GM12878 (cell line): Measurements from ENCODE around the gene MEP1A. TPM values are rescaled to one million over a fixed set of nuclear protein-coding genes. Genes with fewer than 3 reads are reported as not detected.
A peak's percentile ranks its signal among the peaks of the same experiment; 100 is the strongest.
"Not testable (repeated sequence)": the region's sequence is repeated elsewhere in the genome, so short reads cannot be mapped to it uniquely, and the experiment has no call there.

ENCODE experiments used
- ATAC-seq: fragments of 200-7000 bp; cut with Tn5 transposase; 3 replicates; pipeline ENCODE4 v1.9.1; 2020; ENCODE audit warnings: mild to moderate bottlenecking, moderate library complexity
- BruUV-seq: library from RNA; stranded (reverse); fragments of 400-500 nt; replicated peaks from 2 replicates; lab custom pipeline; 2021; lab: Mats Ljungman, UMichigan
- CTCF ChIA-PET: fragments of 300-600 bp; sonication (Branson Sonifier 250); formaldehyde crosslinking; extraction: SDS; loops from one replicate; lab custom pipeline; 2021; ENCODE audit warnings: inconsistent platforms; lab: Yijun Ruan, JAX
- POLR2A ChIA-PET: fragments of 350-600 bp; formaldehyde crosslinking; extraction: SDS; loops from one replicate; lab custom pipeline; 2021; ENCODE audit warnings: inconsistent platforms; lab: Charles Lee
- RAD21 ChIA-PET: fragments of 300-600 bp; sonication (Branson Sonifier 250); formaldehyde crosslinking; loops from one replicate; lab custom pipeline; 2023; ENCODE audit warnings: antibody characterized with exemption; ENCODE audit not compliant: unreplicated experiment; lab: Charles Lee
- SMC1A ChIA-PET: fragments of 300-600 bp; sonication (Branson Sonifier 250); formaldehyde crosslinking; loops from one replicate; lab custom pipeline; 2023; ENCODE audit not compliant: unreplicated experiment, uncharacterized antibody; lab: Charles Lee
- DNase-seq: peaks from one replicate; pipeline ENCODE4 v3.0.0-alpha.2; 2011; ENCODE audit warnings: low read depth, low spot score
- FAIRE-seq: peaks from 3 replicates; lab custom pipeline; 2011; peaks lifted over from hg19 to GRCh38; lab: Jason Lieb, UNC
- H2AFZ ChIP-seq: 2 replicates; pipeline ENCODE4 v1.6.0; 2011; ENCODE audit warnings: low read depth, low read length, control low read depth; ENCODE audit not compliant: control insufficient read depth
- H3K27ac ChIP-seq: 2 replicates; pipeline ENCODE4 v1.5.1; 2011; ENCODE audit warnings: control low read depth; ENCODE audit not compliant: control insufficient read depth, insufficient read depth
- H3K27me3 ChIP-seq, 2 experiments: replicated peaks in 1 of 2; 2 replicates each; pipeline versions ENCODE4 v1.6.0 to v1.6.1; 2011; ENCODE audit warnings: low read length in 1 of 2; ENCODE audit not compliant: control insufficient read depth in 2 of 2, insufficient read depth in 2 of 2
- H3K36me3 ChIP-seq, 2 experiments: 2 replicates each; pipeline ENCODE4 v1.5.1; 2011; ENCODE audit warnings: low read length in 1 of 2; ENCODE audit not compliant: control insufficient read depth in 2 of 2, insufficient read depth in 2 of 2
- H3K4me1 ChIP-seq: 2 replicates; pipeline ENCODE4 v1.6.1; 2011; ENCODE audit warnings: mild to moderate bottlenecking, low read length, moderate library complexity, mixed read lengths; ENCODE audit not compliant: control insufficient read depth, insufficient read depth
- H3K4me2 ChIP-seq: 2 replicates; pipeline ENCODE4 v1.6.0; 2011; ENCODE audit warnings: control low read depth; ENCODE audit not compliant: control insufficient read depth, insufficient read depth
- H3K4me3 ChIP-seq: fragments of 200-600 bp; sonication (generic); 2 replicates; pipeline ENCODE4 v1.5.1; 2016
- H3K79me2 ChIP-seq: 2 replicates; pipeline ENCODE4 v1.6.0; 2011; ENCODE audit warnings: low read length; ENCODE audit not compliant: control insufficient read depth, insufficient read depth
- H3K9ac ChIP-seq: 2 replicates; pipeline ENCODE4 v1.8.0; 2011; ENCODE audit warnings: low read length, control low read depth, mixed read lengths; ENCODE audit not compliant: control insufficient read depth, insufficient read depth
- H3K9me3 ChIP-seq: replicated peaks from 3 replicates; pipeline ENCODE4 v1.5.1; 2011; ENCODE audit warnings: mild to moderate bottlenecking, low read length; ENCODE audit not compliant: control insufficient read depth, insufficient read depth
- H4K20me1 ChIP-seq: 2 replicates; pipeline ENCODE4 v1.6.0; 2011; ENCODE audit not compliant: control insufficient read depth, insufficient read depth
- CTCF ChIP-seq, 3 experiments: IDR thresholded peaks in 2 of 3; conservative IDR thresholded peaks in 1 of 3; 2 replicates each; pipeline ENCODE4 v1.5.1; 2011; ENCODE audit warnings: low read depth in 3 of 3, low read length in 3 of 3, mild to moderate bottlenecking in 3 of 3, control low read depth in 2 of 3, moderate library complexity in 2 of 3, inconsistent platforms in 1 of 3, mixed read lengths in 1 of 3; ENCODE audit not compliant: control insufficient read depth in 2 of 3, insufficient read depth in 1 of 3; ENCODE audit errors: extremely low read depth in 1 of 3
- GATAD2B ChIP-seq: fragments of 450-650 bp; conservative IDR thresholded peaks from 2 replicates; pipeline ENCODE4 v1.6.1; 2017; ENCODE audit warnings: low read depth, mild to moderate bottlenecking, moderate library complexity
- RAD21 ChIP-seq: IDR thresholded peaks from 2 replicates; pipeline ENCODE4 v1.6.1; 2011; ENCODE audit warnings: mild to moderate bottlenecking, low read depth, low read length, moderate library complexity; ENCODE audit not compliant: insufficient read depth
- SMC3 ChIP-seq: IDR thresholded peaks from 2 replicates; pipeline ENCODE4 v1.6.1; 2011; ENCODE audit warnings: low read length, improper control_type of control experiment, borderline replicate concordance
- WGBS: methylation state at CpG from one replicate; pipeline ENCODE4 v1.1.6; 2016; ENCODE audit warnings: low lambda C conversion rate; ENCODE audit not compliant: insufficient replicate concordance, insufficient coverage; ENCODE audit errors: missing lambda C conversion rate; 5-methylcytosine and 5-hydroxymethylcytosine counted together
- in situ Hi-C: fragments of 300-500 bp; cut with MboI; formaldehyde crosslinking; loops from 9 replicates; pipeline ENCODE4 v1.14.3; 2018; ENCODE audit warnings: mixed read lengths
- intact Hi-C: fragments of 100-400 bp; cut with micrococcal nuclease; formaldehyde crosslinking; loops from one replicate; pipeline ENCODE4 v1.14.2; 2022; ENCODE audit not compliant: unreplicated experiment
- polyA plus RNA-seq, 11 experiments: library from polyadenylated mRNA; depleted of rRNA in 4 of 11; unstranded in 6 of 11; stranded (reverse) in 5 of 11; fragments of >200 nt; fragmentation: Nextera tagmentation in 4 of 11; fragmentation: Illumina TruSeq in 1 of 11; extraction: Ambion mirVana in 4 of 11; extraction: Trizol in 1 of 11; gene quantifications; 1 replicate in 1 of 11; 2 replicates in 10 of 11; pipeline versions ENCODE4 v1.2.1 to v1.2.3, GENCODE V29; 2011 to 2016; ENCODE audit warnings: inconsistent platforms in 2 of 11, missing spikeins in 2 of 11, low read depth in 1 of 11
- total RNA-seq, 4 experiments: library from RNA; depleted of rRNA in 3 of 4; stranded (reverse); fragments of >200 nt in 3 of 4; fragmentation: Illumina TruSeq in 1 of 4; extraction: Trizol in 1 of 4; gene quantifications; 2 replicates each; pipeline versions ENCODE4 v1.2.1 to v1.2.3, GENCODE V29; 2013 to 2021

MEP1A gene
- total and polyA plus RNA-seq, 10 of the 15 experiments (the other 5 are each of a cell fraction or from before 2014, with no cell fraction given): not detected

DNA sequence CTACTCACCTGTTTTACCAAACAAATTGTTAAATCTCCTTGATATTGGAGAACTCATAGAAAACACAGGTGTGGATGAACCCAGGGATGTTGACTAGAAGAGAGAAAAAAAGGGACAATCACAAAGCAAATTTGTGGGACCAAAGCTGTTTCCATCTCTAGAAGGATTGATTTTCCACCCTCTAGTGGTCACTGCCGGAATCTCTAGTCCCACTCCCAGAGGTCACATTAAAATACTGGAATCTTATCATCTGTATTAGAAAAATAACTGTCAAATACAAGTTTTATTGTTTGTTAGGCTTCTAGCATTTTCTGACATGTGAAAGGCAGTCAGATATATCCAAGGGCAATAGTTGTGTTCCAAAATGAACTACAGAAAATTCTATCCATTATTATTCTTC lies 62.8 kb downstream of the MEP1A start:
- BruUV-seq, RAD21 ChIA-PET, FAIRE-seq, H2AFZ ChIP-seq, DNase-seq, SMC1A ChIA-PET, H3K9me3 ChIP-seq, H3K79me2 ChIP-seq, H3K4me2 ChIP-seq, POLR2A ChIA-PET, H3K27ac ChIP-seq, H4K20me1 ChIP-seq, H3K36me3 ChIP-seq, H3K9ac ChIP-seq, H3K4me3 ChIP-seq, H3K4me1 ChIP-seq, H3K27me3 ChIP-seq: not testable (repeated sequence)
- intact Hi-C loops (loop anchor here (10.0 kb wide), 1 partner anchor 631 kb away; no protein-coding TSS in a partner anchor), in situ Hi-C loops (loop anchor here (10.0 kb wide), 1 partner anchor 189 kb away; the partner anchor contains the start of gene ADGRF1)
- WGBS: 0% methylated on average over 1 of the region's 1 CpG
- TF ChIP-seq SMC3: peak; percentile 30; the same call in 1 of the 2 replicates
- TF ChIP-seq CTCF (IDR thresholded peaks at IDR 0.05 in 2 of 3, conservative IDR thresholded peaks at IDR 0.05 in 1 of 3; ENCODE audit: control insufficient read depth in 2 of 3, extremely low read depth in 1 of 3, insufficient read depth in 1 of 3, low read depth in 3 of 3, low read length in 3 of 3): peak; percentile 38 to 63 (median 60)
- peak; percentile 28; the same call in 1 of the 2 replicates for TF ChIP-seq RAD21
- CTCF ChIA-PET: interaction anchor here (0.5 to 1.7 kb wide), 4 partner anchors 10 to 190 kb away, joined by 3 to 5 read pairs (median 4); no protein-coding TSS in a partner anchor
- ATAC-seq: peak; percentile 67

GRCh38 chr6:46862381-46862780 lies 69.2 kb downstream of the MEP1A start:
- H3K36me3 ChIP-seq: no peaks in the 10 kb centered on the region
- H3K27ac ChIP-seq: no peak overlapping the region
- no peaks in the 10 kb centered on the region for H4K20me1 ChIP-seq
- in situ Hi-C loops (no loop called here), intact Hi-C loops (no loop called here)
- DNase-seq: no peak
- H3K27me3 ChIP-seq: no peaks in the 10 kb centered on the region; a peak in 1 of 4 replicates
- H3K9me3 ChIP-seq: no peaks in the 10 kb centered on the region
- CTCF ChIA-PET: interaction anchor here (1.7 kb wide), 1 partner anchor 10 kb away, joined by 4 read pairs; no protein-coding TSS in a partner anchor
- no peaks in the 10 kb centered on the region for H3K79me2 ChIP-seq
- SMC1A ChIA-PET: no interaction called here
- POLR2A ChIA-PET: interaction anchor here (0.7 kb wide), 1 partner anchor 828 kb away, joined by 4 read pairs; no protein-coding TSS in a partner anchor
- no peaks in the 10 kb centered on the region for H3K4me1 ChIP-seq
- WGBS: 0% methylated on average over 2 of the region's 2 CpGs
- RAD21 ChIA-PET: no interaction called here
- H3K4me3 ChIP-seq: no peak overlapping the region
- H3K4me2 ChIP-seq: no peak overlapping the region
- no peak overlapping the region for H3K9ac ChIP-seq
- H2AFZ ChIP-seq: no peak overlapping the region
- no peak for FAIRE-seq
- BruUV-seq: no TSS peak
- ATAC-seq: no peak
- no peak for TF ChIP-seq GATAD2B
